ENCODE data around the gene GPX4. TPM values are rescaled to one million over a fixed set of nuclear protein-coding genes. Genes with fewer than 3 reads are reported as not detected.

The GPX4 gene
- total and polyA plus RNA-seq, 2 of the 13 experiments (the other 11 are each of a cell fraction or from before 2014, with no cell fraction given) = 535 to 613 TPM

- TF ChIP-seq HINFP (CRISPR knock-in tag; IDR thresholded peaks at IDR 0.05; ENCODE audit: low read depth) (no peak), ZBTB8A (CRISPR knock-in tag; IDR thresholded peaks at IDR 0.05; ENCODE audit: borderline replicate concordance, low read depth) (no peak), DMTF1 (CRISPR knock-in tag; IDR thresholded peaks at IDR 0.05) (no peak), ZNF766 (CRISPR knock-in tag; IDR thresholded peaks at IDR 0.05; ENCODE audit: borderline replicate concordance) (no peak)
These were observed 13.9 kb upstream of the GPX4 start (continued) for GRCh38 chr19:1089891-1090290.

GRCh38 chr19:1090731-1091543, 12.9 kb upstream of the GPX4 start:
- Histone ChIP-seq H3K9ac (ENCODE audit: insufficient read depth, low read depth, low read length) (no peak overlapping the region), H3K27ac (ENCODE audit: extremely low read length, insufficient read depth, low read length) (no peak overlapping the region), H2AFZ (ENCODE audit: low read length) (no peak overlapping the region), H3K4me3 (replicated peaks in 1 of 3; ENCODE audit: insufficient read depth in 1 of 3, low read depth in 2 of 3, low read length in 3 of 3) (no peak overlapping the region), H3K9me3 (ENCODE audit: low read length) (no peaks in the 10 kb centered on the region), H3K27me3 (ENCODE audit: control insufficient read depth in 1 of 2, insufficient read depth in 2 of 2, low read length in 2 of 2) (no peaks in the 10 kb centered on the region; a peak in 1 of 5 replicates), H3K79me2 (ENCODE audit: insufficient read depth, low read length) (peaks cover 30% of the 10 kb centered on the region), H3K36me3 (replicated peaks in 1 of 2; ENCODE audit: control insufficient read depth in 1 of 2, insufficient read depth in 2 of 2, low read length in 2 of 2) (peaks cover 12 to 40% of the 10 kb centered on the region in 2 experiments), H3K4me2 (ENCODE audit: low read depth, low read length) (no peak overlapping the region), H3K4me1 (ENCODE audit: insufficient read depth, low read length) (peaks cover 20% of the 10 kb centered on the region), H4K20me1 (ENCODE audit: insufficient read depth, low read length) (peaks cover 16% of the 10 kb centered on the region)
- BruUV-seq (replicated peaks) = no TSS peak
- in situ Hi-C loops (cut with HindIII; ENCODE audit: extremely low pct_ligation_motif_present, low pct_unique_long_range_greater_than_20kb) = no loop called here
- FAIRE-seq (no peak), DNase-seq (ENCODE audit: low spot score) (no peak), ATAC-seq (no peak)
- ChIA-PET CTCF (ENCODE audit: low intra/inter-chr PET ratio, low total read pairs) (no interaction called here), POLR2A (interaction anchor here (1.3 kb wide), 1 partner anchor 26 kb away, joined by 4 read pairs; no protein-coding TSS in a partner anchor)
- intact Hi-C loops (cut with micrococcal nuclease; ENCODE audit: unreplicated experiment) = no loop called here
- TF ChIP-seq JUNB (CRISPR knock-in tag; IDR thresholded peaks at IDR 0.05; ENCODE audit: borderline replicate concordance) = no peak
- peak; percentile 34 for TF ChIP-seq AGO2 (optimal IDR thresholded peaks at IDR 0.05; ENCODE audit: low read depth, low read length)
- WGBS (ENCODE audit: low lambda C conversion rate) = 99% methylated on average over 28 of the region's 38 CpGs
